K562 (cell line): Measurements from ENCODE around the gene CTSZ. TPM values are rescaled to one million over a fixed set of nuclear protein-coding genes. Genes with fewer than 3 reads are reported as not detected.

ENCODE experiments used
- ATAC-seq: fragments of 200-7000 bp; cut with Tn5 transposase; 3 replicates; pipeline ENCODE4 v1.9.1; 2020; ENCODE audit warnings: moderate library complexity
- BruUV-seq: library from RNA; stranded (reverse); fragments of 400-500 nt; replicated peaks from 2 replicates; lab custom pipeline; 2021; lab: Mats Ljungman, UMichigan
- CTCF ChIA-PET: fragments of 300-600 bp; formaldehyde crosslinking; extraction: SDS; loops from one replicate; lab custom pipeline; 2021; ENCODE audit warnings: low intra/inter-chr PET ratio; lab: Yijun Ruan, JAX
- POLR2A ChIA-PET: fragments of 300-600, 350-650 bp; sonication (Branson Sonifier 250); formaldehyde crosslinking; extraction: SDS; loops from one replicate; lab custom pipeline; 2021; ENCODE audit warnings: antibody characterized with exemption, inconsistent platforms; lab: Yijun Ruan, JAX
- DNase-seq, 4 experiments: peaks; one replicate each; pipeline versions ENCODE4 v3.0.0 to v3.0.0-alpha.2; 2011 to 2018; ENCODE audit warnings: low spot score in 3 of 4, mixed read lengths in 3 of 4; ENCODE audit errors: extremely low read depth in 1 of 4
- FAIRE-seq: peaks from 2 replicates; lab custom pipeline; 2011; peaks lifted over from hg19 to GRCh38; lab: Jason Lieb, UNC
- H2AFZ ChIP-seq: 2 replicates; pipeline ENCODE4 v1.6.0; 2011; ENCODE audit warnings: low read depth, low read length, control low read depth, inconsistent platforms
- H3K27ac ChIP-seq: fragments of 200-600 bp; 3 replicates; pipeline ENCODE4 v1.8.0; 2011; ENCODE audit warnings: low read depth, mild to moderate bottlenecking, control low read depth, inconsistent platforms, low read length, moderate library complexity, mixed read lengths; ENCODE audit errors: extremely low read depth
- H3K27me3 ChIP-seq, 2 experiments: fragments of 300-600 bp in 1 of 2; 2 replicates in 1 of 2; 3 replicates in 1 of 2; pipeline versions ENCODE4 v1.6.0 to v1.8.0; 2011; ENCODE audit warnings: inconsistent platforms in 2 of 2, low read length in 2 of 2, mild to moderate bottlenecking in 1 of 2, mixed read lengths in 1 of 2, moderate library complexity in 1 of 2; ENCODE audit not compliant: control insufficient read depth in 2 of 2, insufficient read depth in 2 of 2
- H3K36me3 ChIP-seq: fragments of 300-600 bp; 3 replicates; pipeline ENCODE4 v1.8.0; 2011; ENCODE audit warnings: mild to moderate bottlenecking, low read length, inconsistent platforms; ENCODE audit not compliant: control insufficient read depth, insufficient read depth
- H3K4me1 ChIP-seq, 2 experiments: fragments of 200-600 bp in 1 of 2; replicated peaks in 1 of 2; 2 replicates in 1 of 2; 3 replicates in 1 of 2; pipeline versions ENCODE4 v1.5.1 to v1.8.0; 2011; ENCODE audit warnings: inconsistent platforms in 2 of 2, low read length in 2 of 2, mild to moderate bottlenecking in 1 of 2, mixed read lengths in 1 of 2, moderate library complexity in 1 of 2; ENCODE audit not compliant: control insufficient read depth in 2 of 2, insufficient read depth in 2 of 2
- H3K4me2 ChIP-seq: 2 replicates; pipeline ENCODE4 v1.6.1; 2011; ENCODE audit warnings: low read length, control low read depth, inconsistent platforms, mixed read lengths; ENCODE audit not compliant: insufficient read depth
- H3K4me3 ChIP-seq: fragments of 200-600 bp; sonication (generic), shearing (Covaris generic); 2 replicates; pipeline ENCODE4 v1.5.1; 2016; ENCODE audit warnings: control low read depth, inconsistent platforms
- H3K79me2 ChIP-seq: fragments of 200-600 bp; 3 replicates; pipeline ENCODE4 v1.8.0; 2011; ENCODE audit warnings: low read length, inconsistent platforms; ENCODE audit not compliant: control insufficient read depth, insufficient read depth
- H3K9ac ChIP-seq, 2 experiments: 2 replicates each; pipeline versions ENCODE4 v1.6.0 to v1.6.1; 2011; ENCODE audit warnings: low read depth in 2 of 2, low read length in 2 of 2, control low read depth in 1 of 2, inconsistent platforms in 1 of 2, mild to moderate bottlenecking in 1 of 2, mixed read lengths in 1 of 2; ENCODE audit not compliant: insufficient read depth in 1 of 2
- H3K9me1 ChIP-seq: one replicate; pipeline ENCODE4 v1.6.0; 2011; ENCODE audit warnings: inconsistent platforms, mild to moderate bottlenecking, low read length, moderate library complexity; ENCODE audit not compliant: control insufficient read depth, insufficient read depth
- H3K9me3 ChIP-seq: replicated peaks from 2 replicates; pipeline ENCODE4 v1.5.1; 2011; ENCODE audit warnings: low read depth, low read length, inconsistent platforms; ENCODE audit not compliant: control insufficient read depth, insufficient read depth
- H4K20me1 ChIP-seq: replicated peaks from 2 replicates; pipeline ENCODE4 v1.6.1; 2011; ENCODE audit warnings: low read length, inconsistent platforms, mixed read lengths; ENCODE audit not compliant: control insufficient read depth, insufficient read depth
- CHD2 ChIP-seq: IDR thresholded peaks from 2 replicates; pipeline ENCODE4 v1.6.1; 2011; ENCODE audit warnings: low read depth, low read length
- DEAF1 ChIP-seq: fragments of 450-650 bp; formaldehyde crosslinking; IDR thresholded peaks from 2 replicates; pipeline ENCODE4 v1.4.0; 2020; ENCODE audit warnings: mild to moderate bottlenecking, moderate library complexity
- FOXJ2 ChIP-seq: fragments of 200-800 bp; sonication (Bioruptor generic); IDR thresholded peaks from 2 replicates; pipeline ENCODE4 v1.6.1; 2016; ENCODE audit warnings: missing genetic modification characterization, missing compliant biosample characterization
- GTF2B ChIP-seq: IDR thresholded peaks from 2 replicates; pipeline ENCODE4 v1.6.1; 2011; ENCODE audit not compliant: insufficient read length; ENCODE audit errors: extremely low read depth
- GTF3C2 ChIP-seq: IDR thresholded peaks from 3 replicates; pipeline ENCODE4 v1.6.1; 2011; ENCODE audit warnings: borderline replicate concordance, mild to moderate bottlenecking, moderate library complexity; ENCODE audit not compliant: insufficient read length; ENCODE audit errors: extremely low read depth
- HDAC1 ChIP-seq, 2 experiments: fragments of 450-650 bp; IDR thresholded peaks; 2 replicates each; pipeline ENCODE4 v1.6.1; 2016 to 2017; ENCODE audit warnings: inconsistent platforms in 1 of 2, mild to moderate bottlenecking in 1 of 2, moderate library complexity in 1 of 2
- KDM1A ChIP-seq, 2 experiments: fragments of 450-650 bp; IDR thresholded peaks; 2 replicates each; pipeline ENCODE4 v1.6.1; 2016; ENCODE audit warnings: mild to moderate bottlenecking in 2 of 2
- MEIS2 ChIP-seq: fragments of 450-650 bp; IDR thresholded peaks from 2 replicates; pipeline ENCODE4 v1.6.1; 2014; ENCODE audit warnings: mild to moderate bottlenecking; ENCODE audit not compliant: partially characterized antibody
- NCOR1 ChIP-seq: fragments of 450-650 bp; IDR thresholded peaks from 2 replicates; pipeline ENCODE4 v1.6.1; 2016; ENCODE audit warnings: mild to moderate bottlenecking, moderate library complexity
- NFXL1 ChIP-seq: fragments of 450-650 bp; formaldehyde crosslinking; IDR thresholded peaks from 2 replicates; pipeline ENCODE4 v1.4.0; 2021; ENCODE audit warnings: mild to moderate bottlenecking
- RCOR1 ChIP-seq, 2 experiments: IDR thresholded peaks; 2 replicates each; pipeline ENCODE4 v1.6.1; 2012; ENCODE audit warnings: low read depth in 2 of 2, low read length in 2 of 2, borderline replicate concordance in 1 of 2, improper control_type of control experiment in 1 of 2
- SMARCA4 ChIP-seq: fragments of 450-650 bp; IDR thresholded peaks from 2 replicates; pipeline ENCODE4 v1.6.1; 2016
- SNIP1 ChIP-seq: fragments of 450-650 bp; IDR thresholded peaks from 2 replicates; pipeline ENCODE4 v1.7.1; 2017; ENCODE audit warnings: low read depth, mild to moderate bottlenecking
- SRSF3 ChIP-seq: fragments of 200-400 bp; formaldehyde crosslinking; IDR thresholded peaks from 2 replicates; pipeline ENCODE4 v1.6.1; 2016; ENCODE audit warnings: mild to moderate bottlenecking, low read length, moderate library complexity; ENCODE audit not compliant: insufficient read depth
- TAF15 ChIP-seq: fragments of 200-400 bp; formaldehyde crosslinking; IDR thresholded peaks from 2 replicates; pipeline ENCODE4 v1.6.1; 2017; ENCODE audit warnings: mild to moderate bottlenecking, low read depth, low read length, moderate library complexity
- TAL1 ChIP-seq: fragments of 450-650 bp; IDR thresholded peaks from 2 replicates; pipeline ENCODE4 v1.6.1; 2016; ENCODE audit warnings: mild to moderate bottlenecking
- ZNF140 ChIP-seq: fragments of 250-450 bp; sonication (Bioruptor Pico); IDR thresholded peaks from 2 replicates; pipeline ENCODE4 v1.8.0; 2021; ENCODE audit warnings: moderate library complexity, mild to moderate bottlenecking, inconsistent platforms
- WGBS: fragments of 100-300 bp; shearing (Covaris generic); methylation state at CpG from one replicate; pipeline ENCODE4 v1.1.6; 2016; ENCODE audit warnings: low coverage, mixed read lengths; ENCODE audit not compliant: insufficient coverage; ENCODE audit errors: missing lambda C conversion rate; 5-methylcytosine and 5-hydroxymethylcytosine counted together
- in situ Hi-C: fragments of 300-500 bp; cut with MboI; formaldehyde crosslinking; loops from 4 replicates; pipeline ENCODE4 v1.15.0; 2018; ENCODE audit warnings: inconsistent platforms, mixed read lengths
- intact Hi-C: fragments of 100-400 bp; cut with micrococcal nuclease; formaldehyde crosslinking; loops from 2 replicates; pipeline ENCODE4 v1.14.2; 2022
- polyA plus RNA-seq, 8 experiments: library from polyadenylated mRNA; depleted of rRNA in 4 of 8; stranded (reverse) in 5 of 8; unstranded in 3 of 8; fragments of >200 nt; fragmentation: Nextera tagmentation in 2 of 8; fragmentation: Illumina TruSeq in 1 of 8; extraction: Ambion mirVana in 2 of 8; extraction: Trizol in 1 of 8; gene quantifications; 2 replicates each; pipeline versions ENCODE4 v1.2.1 to v1.2.3, GENCODE V29; 2011 to 2014; ENCODE audit warnings: inconsistent platforms in 1 of 8, missing spikeins in 1 of 8
- total RNA-seq, 7 experiments: library from RNA; depleted of rRNA in 6 of 7; stranded (reverse); fragments of >200 nt in 6 of 7; fragmentation: Illumina TruSeq in 2 of 7; extraction: Trizol in 2 of 7; gene quantifications; 2 replicates each; pipeline versions ENCODE4 v1.2.1 to v1.2.3, GENCODE V29; 2011 to 2021; ENCODE audit warnings: low replicate concordance in 1 of 7

Gene CTSZ
- total and polyA plus RNA-seq, 9 of the 15 experiments (the other 6 are each of a cell fraction or from before 2014, with no cell fraction given) = 1.6 to 143 (median 82.8) TPM

- POLR2A ChIA-PET = interaction anchor here (0.6 to 1.4 kb wide), 3 partner anchors 16 to 767 kb away, joined by 3 to 5 read pairs (median 3); partner anchors contain the start of gene ATP5F1E
- TF ChIP-seq KDM1A (IDR thresholded peaks at IDR 0.05) (peak; percentile 64 to 78; a peak in 3 of 4 replicates), RCOR1 (IDR thresholded peaks at IDR 0.05; ENCODE audit: borderline replicate concordance in 1 of 2, low read depth in 2 of 2, low read length in 2 of 2) (0 out of 4 replicates have a peak, but pooled peaks of 1 of the 2 experiments have one; percentile 22), SMARCA4 (0 out of 2 replicates have a peak, but pooled peaks have one; percentile 17), ZNF140 (CRISPR knock-in tag) (no peak), NCOR1 (peak; percentile 9; the same call in 1 of the 2 replicates), GTF2B (no peak), HDAC1 (IDR thresholded peaks at IDR 0.05) (peak in 1 of 2 experiments; percentile 58; a peak in 2 of 4 replicates), CHD2 (no peak), NFXL1 (CRISPR knock-in tag) (no peak), GTF3C2 (no peak), MEIS2 (peak; percentile 71), FOXJ2 (tag) (no peak), DEAF1 (CRISPR knock-in tag) (no peak), TAF15 (no peak), SRSF3 (no peak), SNIP1 (no peak), TAL1 (no peak)
Measured at GRCh38 chr20:59047938-59048680, 41.1 kb upstream of the CTSZ start.

More at GRCh38 chr20:59047938-59048680, 41.1 kb upstream of the CTSZ start:
- no peaks in the 10 kb centered on the region for H3K9me1 ChIP-seq
- DNase-seq = peak in 2 of 4 experiments; percentile 12 to 29
- no peak overlapping the region; the same call in 1 of the 2 replicates for H3K4me2 ChIP-seq
- BruUV-seq = no TSS peak
- peaks cover 3 to 12% of the 10 kb centered on the region in 2 experiments; a peak in 4 of 5 replicates for H3K4me1 ChIP-seq
- 8% methylated on average over 5 of the region's 5 CpGs for WGBS
- peak; percentile 35 for FAIRE-seq
- in situ Hi-C loops = no loop called here
- H3K36me3 ChIP-seq = no peaks in the 10 kb centered on the region
- H3K4me3 ChIP-seq = no peak overlapping the region
- no peak overlapping the region for H3K9ac ChIP-seq
- no peak overlapping the region for H3K27ac ChIP-seq
- peaks cover 2% of the 10 kb centered on the region; the same call in 1 of the 3 replicates for H3K79me2 ChIP-seq
- H4K20me1 ChIP-seq = no peaks in the 10 kb centered on the region
- H2AFZ ChIP-seq = no peak overlapping the region
- intact Hi-C loops = no loop called here
- ATAC-seq = peak; percentile 43; the same call in 2 of the 3 replicates
- CTCF ChIA-PET = no interaction called here
- H3K9me3 ChIP-seq = no peaks in the 10 kb centered on the region
- peaks cover 16 to 17% of the 10 kb centered on the region in 2 experiments for H3K27me3 ChIP-seq
